H1 (cell line): Measurements from ENCODE around the gene REC8. TPM values are rescaled to one million over a fixed set of nuclear protein-coding genes. Genes with fewer than 3 reads are reported as not detected.

Experiments
- CTCF ChIA-PET: fragments of 300-600 bp; sonication (Branson Sonifier 250); formaldehyde crosslinking; loops from one replicate; lab custom pipeline; 2021; ENCODE audit not compliant: partially characterized antibody; lab: Charles Lee
- POLR2A ChIA-PET: fragments of 300-600 bp; sonication (Branson Sonifier 250); formaldehyde crosslinking; loops from one replicate; lab custom pipeline; 2021; ENCODE audit warnings: inconsistent platforms; ENCODE audit not compliant: partially characterized antibody; lab: Charles Lee
- DNase-seq, 2 experiments: peaks; one replicate each; pipeline versions ENCODE4 v3.0.0 to v3.0.0-alpha.2; 2010 to 2022; ENCODE audit warnings: low spot score in 2 of 2, low read depth in 1 of 2, mixed read lengths in 1 of 2
- FAIRE-seq: peaks from 2 replicates; lab custom pipeline; 2011; peaks lifted over from hg19 to GRCh38; lab: Jason Lieb, UNC
- H2AFZ ChIP-seq: 2 replicates; pipeline ENCODE4 v1.8.1; 2012; ENCODE audit warnings: low read length, inconsistent platforms
- H2AK5ac ChIP-seq: 2 replicates; pipeline ENCODE4 v1.6.1; 2013; ENCODE audit warnings: low read depth, low read length
- H2BK120ac ChIP-seq: replicated peaks from 2 replicates; pipeline ENCODE3; 2013; ENCODE audit warnings: low read depth, low read length, inconsistent platforms
- H2BK12ac ChIP-seq: 2 replicates; pipeline ENCODE4 v1.6.1; 2013; ENCODE audit warnings: low read depth, low read length
- H2BK15ac ChIP-seq: 2 replicates; pipeline ENCODE4 v1.6.1; 2013; ENCODE audit warnings: low read length
- H2BK20ac ChIP-seq: 2 replicates; pipeline ENCODE4 v1.6.1; 2013; ENCODE audit warnings: low read length
- H2BK5ac ChIP-seq: 2 replicates; pipeline ENCODE4 v1.6.1; 2013; ENCODE audit warnings: low read depth, low read length
- H3K14ac ChIP-seq: 2 replicates; pipeline ENCODE4 v1.6.1; 2013; ENCODE audit warnings: inconsistent platforms; ENCODE audit not compliant: insufficient read length
- H3K18ac ChIP-seq: 2 replicates; pipeline ENCODE4 v1.6.1; 2013; ENCODE audit warnings: low read length; ENCODE audit errors: extremely low read depth
- H3K23ac ChIP-seq: 2 replicates; pipeline ENCODE4 v1.6.1; 2013; ENCODE audit warnings: inconsistent platforms; ENCODE audit not compliant: insufficient read length
- H3K23me2 ChIP-seq: 2 replicates; pipeline ENCODE4 v1.6.1; 2013; ENCODE audit warnings: low read depth, low read length
- H3K27ac ChIP-seq: 2 replicates; pipeline ENCODE4 v1.6.1; 2011; ENCODE audit warnings: low read depth, low read length, inconsistent platforms
- H3K27me3 ChIP-seq, 4 experiments: replicated peaks in 1 of 4; 1 replicate in 1 of 4; 2 replicates in 3 of 4; pipeline versions ENCODE4 v1.6.1 to v1.8.1; 2011 to 2013; ENCODE audit warnings: low read length in 3 of 4, mild to moderate bottlenecking in 3 of 4, inconsistent platforms in 2 of 4, mixed read lengths in 2 of 4, moderate library complexity in 1 of 4; ENCODE audit not compliant: control insufficient read depth in 3 of 4, insufficient read depth in 3 of 4; ENCODE audit errors: extremely low read depth in 1 of 4
- H3K36me3 ChIP-seq, 4 experiments: 2 replicates each; pipeline versions ENCODE4 v1.6.1 to v1.8.1; 2011 to 2013; ENCODE audit warnings: mild to moderate bottlenecking in 4 of 4, low read length in 3 of 4, moderate library complexity in 2 of 4, control low read depth in 1 of 4, inconsistent platforms in 1 of 4; ENCODE audit not compliant: insufficient read depth in 4 of 4, control insufficient read depth in 2 of 4
- H3K4ac ChIP-seq: replicated peaks from 2 replicates; pipeline ENCODE3; 2013; ENCODE audit warnings: low read length, low read depth, mixed read lengths, inconsistent platforms; ENCODE audit not compliant: insufficient read length
- H3K4me1 ChIP-seq, 4 experiments: replicated peaks in 1 of 4; 1 replicate in 1 of 4; 2 replicates in 3 of 4; pipeline versions ENCODE4 v1.6.1 to v1.8.1; 2011 to 2013; ENCODE audit warnings: low read length in 3 of 4, inconsistent platforms in 2 of 4, mixed read lengths in 1 of 4; ENCODE audit not compliant: insufficient read depth in 4 of 4, control insufficient read depth in 3 of 4
- H3K4me2 ChIP-seq, 2 experiments: 2 replicates each; pipeline versions ENCODE4 v1.6.1 to v1.8.1; 2011 to 2013; ENCODE audit warnings: low read depth in 2 of 2, low read length in 2 of 2, control low read depth in 1 of 2, inconsistent platforms in 1 of 2, mild to moderate bottlenecking in 1 of 2; ENCODE audit not compliant: insufficient read depth in 1 of 2
- H3K4me3 ChIP-seq, 4 experiments: fragments of 200-600, 300-600 bp in 1 of 4; sonication (generic), shearing (Covaris generic), sonication (Bioruptor Twin) in 1 of 4; 2 replicates each; pipeline versions ENCODE4 v1.5.1 to v1.8.1; 2011 to 2016; ENCODE audit warnings: low read length in 4 of 4, low read depth in 3 of 4, control low read depth in 2 of 4, inconsistent platforms in 2 of 4, mild to moderate bottlenecking in 2 of 4, mixed read lengths in 1 of 4, moderate library complexity in 1 of 4; ENCODE audit not compliant: insufficient read depth in 2 of 4; ENCODE audit errors: extremely low read depth in 1 of 4
- H3K56ac ChIP-seq: replicated peaks from 2 replicates; pipeline ENCODE3; 2013; ENCODE audit warnings: low read depth, mild to moderate bottlenecking, mixed read lengths, low read length, inconsistent platforms; ENCODE audit not compliant: insufficient read length
- H3K79me1 ChIP-seq: 2 replicates; pipeline ENCODE4 v1.6.1; 2013; ENCODE audit warnings: low read depth, low read length, control low read depth
- H3K79me2 ChIP-seq, 2 experiments: 2 replicates each; pipeline versions ENCODE4 v1.6.1 to v1.8.1; 2012 to 2013; ENCODE audit warnings: low read length in 2 of 2, mild to moderate bottlenecking in 2 of 2, inconsistent platforms in 1 of 2; ENCODE audit not compliant: insufficient read depth in 2 of 2, control insufficient read depth in 1 of 2
- H3K9ac ChIP-seq, 4 experiments: replicated peaks in 1 of 4; 1 replicate in 1 of 4; 2 replicates in 3 of 4; pipeline versions ENCODE4 v1.6.1 to v1.8.1; 2011 to 2013; ENCODE audit warnings: low read depth in 3 of 4, low read length in 3 of 4, control low read depth in 2 of 4, mild to moderate bottlenecking in 2 of 4, moderate library complexity in 2 of 4, inconsistent platforms in 1 of 4; ENCODE audit errors: extremely low read depth in 1 of 4
- H3K9me3 ChIP-seq, 2 experiments: 2 replicates each; pipeline versions ENCODE4 v1.6.1 to v1.8.1; 2012 to 2013; ENCODE audit warnings: mild to moderate bottlenecking in 2 of 2, moderate library complexity in 2 of 2, control low read depth in 1 of 2, inconsistent platforms in 1 of 2, low read depth in 1 of 2, low read length in 1 of 2, mixed read lengths in 1 of 2; ENCODE audit not compliant: insufficient read depth in 2 of 2
- H4K20me1 ChIP-seq, 2 experiments: replicated peaks in 1 of 2; 2 replicates each; pipeline versions ENCODE3 to v1.8.1; 2011 to 2013; ENCODE audit warnings: inconsistent platforms in 2 of 2, low read length in 2 of 2, mild to moderate bottlenecking in 1 of 2; ENCODE audit not compliant: insufficient read depth in 2 of 2, control insufficient read depth in 1 of 2
- H4K5ac ChIP-seq: 2 replicates; pipeline ENCODE4 v1.6.1; 2013; ENCODE audit warnings: low read length, low read depth, mixed read lengths, inconsistent platforms; ENCODE audit not compliant: insufficient read length
- H4K8ac ChIP-seq: 2 replicates; pipeline ENCODE4 v1.8.0; 2013; ENCODE audit warnings: mild to moderate bottlenecking, moderate library complexity, low read length, inconsistent platforms; ENCODE audit not compliant: insufficient read depth; ENCODE audit errors: extremely low read depth
- H4K91ac ChIP-seq: replicated peaks from 2 replicates; pipeline ENCODE3; 2013; ENCODE audit warnings: low read length, mixed read lengths, inconsistent platforms; ENCODE audit not compliant: insufficient read length
- HDAC2 ChIP-seq, 2 experiments: fragments of 300-600 bp in 1 of 2; sonication (generic) in 1 of 2; IDR thresholded peaks; 2 replicates each; pipeline ENCODE4 v1.6.1; 2011 to 2012; ENCODE audit warnings: low read depth in 2 of 2, low read length in 2 of 2, mild to moderate bottlenecking in 2 of 2, moderate library complexity in 2 of 2, borderline replicate concordance in 1 of 2, inconsistent platforms in 1 of 2
- MAX ChIP-seq: IDR thresholded peaks from 2 replicates; pipeline ENCODE4 v1.6.1; 2012; ENCODE audit warnings: inconsistent platforms
- SIN3A ChIP-seq, 2 experiments: IDR thresholded peaks in 1 of 2; conservative IDR thresholded peaks in 1 of 2; 2 replicates each; pipeline ENCODE4 v1.6.1; 2011 to 2012; ENCODE audit warnings: low read length in 2 of 2, improper control_type of control experiment in 1 of 2, low read depth in 1 of 2, mild to moderate bottlenecking in 1 of 2
- SP4 ChIP-seq: IDR thresholded peaks from 2 replicates; pipeline ENCODE4 v1.6.1; 2012; ENCODE audit warnings: low read length, inconsistent platforms
- WGBS, 2 experiments: shearing (Covaris generic) in 1 of 2; methylation state at CpG; one replicate each; pipeline versions ENCODE4 v1.1.6 to v1.1.7; 2013 to 2015; ENCODE audit warnings: low lambda C conversion rate in 2 of 2, mixed read lengths in 2 of 2, inconsistent platforms in 1 of 2, low coverage in 1 of 2, missing lambda C conversion rate in 1 of 2; ENCODE audit not compliant: insufficient replicate concordance in 2 of 2, insufficient coverage in 1 of 2, insufficient read length in 1 of 2; ENCODE audit errors: extremely low coverage in 1 of 2, missing lambda C conversion rate in 1 of 2; 5-methylcytosine and 5-hydroxymethylcytosine counted together
- polyA plus RNA-seq, 7 experiments: library from polyadenylated mRNA; depleted of rRNA in 3 of 7; stranded (reverse) in 5 of 7; unstranded in 2 of 7; fragments of >200 nt in 5 of 7; fragments of 200-250 nt in 2 of 7; gene quantifications; 1 replicate in 5 of 7; 2 replicates in 1 of 7; 4 replicates in 1 of 7; pipeline versions ENCODE4 v1.2.1 to v1.2.3, GENCODE V29; 2011 to 2013; ENCODE audit warnings: missing spikeins in 2 of 7, mixed read lengths in 2 of 7
- total RNA-seq: library from RNA; stranded (reverse); fragmentation: NEBNext Ultra II Directional; extraction: Animal tissue kit (Norgen Biotek cat#: 25700); gene quantifications from 2 replicates; pipeline ENCODE4 v1.2.1, GENCODE V29; 2021

Gene REC8
- total and polyA plus RNA-seq, 2 of the 8 experiments (the other 6 are each of a cell fraction or from before 2014, with no cell fraction given): 9.8 to 28.5 TPM

DNA sequence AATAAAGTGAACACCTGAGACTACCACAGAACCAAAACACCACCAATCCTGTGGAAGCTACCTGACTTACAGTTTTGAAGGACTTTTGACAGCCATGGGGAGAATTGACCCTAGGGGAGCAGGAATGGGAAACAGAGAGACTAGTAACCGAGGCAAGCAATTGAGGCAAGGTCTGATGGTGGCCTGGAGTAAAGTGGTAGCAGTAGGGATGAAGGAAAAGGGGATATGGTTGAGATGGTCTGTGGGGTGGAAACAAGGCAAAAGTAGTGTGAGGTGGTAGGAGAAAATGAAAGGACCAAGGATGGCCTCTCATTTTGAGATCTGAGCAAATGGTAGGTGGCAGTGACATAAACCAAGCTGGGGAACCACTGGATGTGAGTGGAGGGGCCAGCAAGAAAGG is 15.0 kb upstream of the REC8 start:
- peaks cover 2 to 13% of the 10 kb centered on the region in 2 experiments for H4K20me1 ChIP-seq
- no peak overlapping the region for H2BK15ac ChIP-seq
- no peak overlapping the region for H2AFZ ChIP-seq
- no peak overlapping the region for H4K8ac ChIP-seq
- no peaks in the 10 kb centered on the region for H3K79me2 ChIP-seq
- WGBS, 2 experiments: 95% methylated on average over 1 of the region's 1 CpG; no CpG with 5 or more reads in 1 of the 2 experiments
- no peak overlapping the region for H4K5ac ChIP-seq
- H2BK120ac ChIP-seq: no peak overlapping the region
- H3K9me3 ChIP-seq: no peaks in the 10 kb centered on the region
- H3K23me2 ChIP-seq: 0 out of 2 replicates have a peak, but pooled peaks cover 2% of the 10 kb centered on the region
- H3K79me1 ChIP-seq: no peaks in the 10 kb centered on the region
- H2BK20ac ChIP-seq: no peak overlapping the region
- H3K4me2 ChIP-seq: no peak overlapping the region
- peaks cover 26 to 53% (median 42%) of the 10 kb centered on the region in 4 experiments for H3K36me3 ChIP-seq
- CTCF ChIA-PET: interaction anchor here (0.6 to 1.5 kb wide), 3 partner anchors 9 to 48 kb away, joined by 3 to 5 read pairs (median 3); partner anchors contain the start of gene RNF31
- peaks cover 0 to 10% (median 2%) of the 10 kb centered on the region in 4 experiments; a peak in 3 of 7 replicates for H3K4me1 ChIP-seq
- H2BK12ac ChIP-seq: no peak overlapping the region
- no peaks in the 10 kb centered on the region; a peak in 1 of 7 replicates for H3K27me3 ChIP-seq
- no peak overlapping the region for H3K56ac ChIP-seq
- no peak overlapping the region for H3K27ac ChIP-seq
- H3K14ac ChIP-seq: no peak overlapping the region
- DNase-seq: no peak
- H3K23ac ChIP-seq: no peak overlapping the region
- H2BK5ac ChIP-seq: no peak overlapping the region
- no peak overlapping the region for H3K4me3 ChIP-seq
- H4K91ac ChIP-seq: no peak overlapping the region
- H3K9ac ChIP-seq: no peak overlapping the region
- H3K4ac ChIP-seq: no peak overlapping the region
- POLR2A ChIA-PET: interaction anchor here (0.9 to 2.9 kb wide), 6 partner anchors 20 to 63 kb away, joined by 3 to 9 read pairs (median 4); no protein-coding TSS in a partner anchor
- FAIRE-seq: no peak
- no peak overlapping the region for H3K18ac ChIP-seq
- H2AK5ac ChIP-seq: no peak overlapping the region
- TF ChIP-seq SIN3A (conservative IDR thresholded peaks at IDR 0.05 in 1 of 2, IDR thresholded peaks at IDR 0.05 in 1 of 2; ENCODE audit: low read depth in 1 of 2, low read length in 2 of 2) (no peak), HDAC2 (IDR thresholded peaks at IDR 0.05; ENCODE audit: borderline replicate concordance in 1 of 2, low read depth in 2 of 2, low read length in 2 of 2) (no peak), MAX (no peak), SP4 (no peak)
